Coronary artery (tissue), 2 donors: ENCODE results near the gene MAPK8IP2.

Experiments used
- DNase-seq: peaks from one replicate; pipeline ENCODE4 v3.0.0-alpha.2; 2017; ENCODE audit warnings: low spot score
- H3K27ac ChIP-seq, 2 donors: fragments of 200-600 bp; sonication (generic); one replicate each; pipeline ENCODE4 v1.5.1; 2016 to 2019
- H3K4me3 ChIP-seq: fragments of 200-600 bp; sonication (generic); 2 replicates; pipeline ENCODE4 v1.5.1; 2016; ENCODE audit warnings: mild to moderate bottlenecking, moderate library complexity
- TF ChIP-seq, protein P1 (sequence below): fragments of 200-600 bp; sonication (generic); IDR thresholded peaks from one replicate; pipeline ENCODE4 v1.5.1; 2019; ENCODE audit warnings: antibody characterized with exemption

MAPK8IP2 gene

DNA sequence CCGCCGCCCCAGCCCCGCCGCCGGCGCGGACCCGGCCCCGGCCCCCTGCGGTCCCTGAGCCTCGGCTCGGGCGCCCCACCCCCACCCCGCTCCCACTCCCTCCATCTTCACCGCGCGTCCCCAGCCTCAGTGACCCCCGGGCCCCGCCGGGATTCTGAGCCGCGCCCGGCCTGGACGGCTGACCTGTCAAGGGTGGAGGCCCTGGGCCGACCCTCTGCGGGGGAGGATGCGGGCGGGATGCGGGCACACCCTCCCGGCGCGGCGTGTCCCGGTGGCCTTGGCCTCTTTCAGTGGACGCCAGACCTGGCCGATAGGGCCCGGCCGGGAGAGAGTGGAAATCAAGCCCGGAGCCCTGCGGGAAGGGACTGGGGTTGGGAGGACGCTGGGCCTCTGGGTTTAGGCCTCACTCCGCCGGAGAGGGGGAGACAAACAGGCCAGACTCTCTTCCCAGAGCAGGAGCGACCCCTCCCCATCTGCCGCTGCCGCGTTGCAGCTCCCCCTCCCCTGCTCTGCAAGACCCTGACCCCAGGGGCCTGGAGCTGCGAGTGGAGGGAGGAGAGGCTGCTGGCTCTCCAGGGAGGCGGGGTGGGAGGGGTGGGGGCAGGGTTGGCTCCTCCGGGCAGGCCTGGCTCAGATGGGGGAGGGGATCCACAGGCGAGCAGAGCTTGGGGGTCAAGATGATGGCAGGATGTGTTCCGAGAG, 525 bp downstream of the MAPK8IP2 start:
- peak overlapping the region; percentile 67 for H3K4me3 ChIP-seq
- no peak overlapping the region for H3K27ac ChIP-seq
- TF ChIP-seq, protein P1, sequence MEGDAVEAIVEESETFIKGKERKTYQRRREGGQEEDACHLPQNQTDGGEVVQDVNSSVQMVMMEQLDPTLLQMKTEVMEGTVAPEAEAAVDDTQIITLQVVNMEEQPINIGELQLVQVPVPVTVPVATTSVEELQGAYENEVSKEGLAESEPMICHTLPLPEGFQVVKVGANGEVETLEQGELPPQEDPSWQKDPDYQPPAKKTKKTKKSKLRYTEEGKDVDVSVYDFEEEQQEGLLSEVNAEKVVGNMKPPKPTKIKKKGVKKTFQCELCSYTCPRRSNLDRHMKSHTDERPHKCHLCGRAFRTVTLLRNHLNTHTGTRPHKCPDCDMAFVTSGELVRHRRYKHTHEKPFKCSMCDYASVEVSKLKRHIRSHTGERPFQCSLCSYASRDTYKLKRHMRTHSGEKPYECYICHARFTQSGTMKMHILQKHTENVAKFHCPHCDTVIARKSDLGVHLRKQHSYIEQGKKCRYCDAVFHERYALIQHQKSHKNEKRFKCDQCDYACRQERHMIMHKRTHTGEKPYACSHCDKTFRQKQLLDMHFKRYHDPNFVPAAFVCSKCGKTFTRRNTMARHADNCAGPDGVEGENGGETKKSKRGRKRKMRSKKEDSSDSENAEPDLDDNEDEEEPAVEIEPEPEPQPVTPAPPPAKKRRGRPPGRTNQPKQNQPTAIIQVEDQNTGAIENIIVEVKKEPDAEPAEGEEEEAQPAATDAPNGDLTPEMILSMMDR, result no peak
- no peak for DNase-seq

DNA sequence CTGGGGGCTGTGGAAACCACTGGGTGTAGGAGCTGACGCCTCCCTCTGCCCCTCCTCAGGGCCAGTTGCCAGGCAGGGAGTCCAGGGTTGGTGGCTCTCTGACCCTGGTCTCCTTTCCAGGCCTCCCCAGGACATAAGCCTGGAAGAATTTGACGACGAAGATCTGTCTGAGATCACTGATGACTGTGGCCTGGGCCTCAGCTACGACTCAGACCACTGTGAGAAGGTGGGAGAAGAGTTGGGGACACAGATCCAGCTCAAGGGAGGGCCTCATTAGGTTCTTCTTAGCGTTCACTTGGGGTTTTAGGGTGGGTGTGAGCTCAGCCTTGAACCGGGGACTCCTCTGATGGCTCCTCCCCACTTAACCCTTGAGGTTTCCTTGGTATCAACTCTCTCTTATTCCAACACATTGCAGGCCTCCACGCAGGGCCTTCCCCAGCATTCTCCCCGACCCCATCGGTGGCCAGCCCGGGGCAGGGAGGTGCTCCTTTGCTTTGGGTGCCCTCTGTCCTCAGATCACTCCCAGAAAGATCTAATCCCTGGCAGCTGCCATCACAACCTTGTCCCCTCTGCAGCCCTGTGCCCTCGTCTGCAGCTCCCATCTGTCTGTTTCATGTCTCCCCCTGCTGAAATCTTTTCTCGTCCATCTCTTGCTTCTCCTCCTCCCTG, 1.2 kb downstream of the MAPK8IP2 start:
- Histone ChIP-seq H3K27ac (no peak overlapping the region), H3K4me3 (no peak overlapping the region)
- DNase-seq, result no peak
- TF ChIP-seq, protein P1, result no peak

DNA sequence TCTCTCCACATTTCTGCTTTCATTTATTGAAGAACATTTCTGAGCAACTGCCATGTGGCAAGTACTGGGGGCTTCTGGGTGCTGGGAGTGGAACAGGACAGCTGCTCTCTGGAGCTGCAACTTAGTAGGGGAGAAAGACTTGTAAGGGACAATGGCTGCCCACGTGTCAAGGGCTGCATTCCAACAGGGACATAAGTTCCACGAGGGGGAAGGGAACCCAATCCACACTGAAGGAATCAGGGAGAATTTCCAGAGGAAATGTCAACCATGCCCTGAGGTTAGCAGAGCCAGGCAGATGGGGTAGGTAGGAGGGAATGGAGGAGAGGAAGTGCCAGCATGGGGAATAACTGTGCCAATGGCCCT, 1.7 kb downstream of the MAPK8IP2 start:
- TF ChIP-seq, protein P1, result no peak
- Histone ChIP-seq H3K27ac (no peak overlapping the region), H3K4me3 (no peak overlapping the region)
- DNase-seq, result no peak

DNA sequence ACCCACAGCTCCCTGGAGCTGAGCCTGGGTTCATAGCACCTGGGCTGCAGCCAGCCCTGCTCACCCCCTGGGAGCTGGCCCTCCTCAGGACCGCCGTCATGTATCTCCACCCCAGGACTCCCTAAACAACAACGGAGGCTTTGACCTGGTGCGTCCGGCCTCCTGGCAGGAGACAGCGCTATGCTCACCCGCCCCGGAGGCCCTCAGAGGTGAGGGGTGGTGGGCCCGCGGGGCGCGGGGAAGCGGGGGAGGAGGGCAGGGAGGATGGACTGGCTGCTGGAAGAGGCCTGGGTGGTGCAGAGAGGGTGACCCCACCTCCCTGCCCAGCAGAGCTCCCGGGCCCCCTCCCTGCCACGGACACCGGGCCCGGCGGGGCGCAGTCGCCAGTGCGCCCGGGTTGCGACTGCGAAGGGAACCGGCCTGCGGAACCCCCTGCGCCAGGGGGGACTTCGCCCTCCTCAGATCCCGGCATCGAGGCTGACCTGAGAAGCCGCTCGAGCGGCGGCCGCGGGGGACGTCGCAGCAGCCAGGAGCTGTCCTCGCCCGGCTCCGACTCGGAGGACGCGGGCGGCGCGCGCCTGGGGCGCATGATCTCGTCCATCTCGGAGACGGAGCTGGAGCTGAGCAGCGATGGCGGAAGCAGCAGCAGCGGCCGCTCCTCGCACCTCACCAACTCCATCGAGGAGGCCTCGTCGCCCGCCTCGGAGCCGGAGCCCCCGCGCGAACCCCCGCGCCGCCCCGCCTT, 3.1 kb downstream of the MAPK8IP2 start:
- no peak overlapping the region for H3K4me3 ChIP-seq
- TF ChIP-seq, protein P1, result no peak
- no peak overlapping the region for H3K27ac ChIP-seq
- DNase-seq, result no peak

DNA sequence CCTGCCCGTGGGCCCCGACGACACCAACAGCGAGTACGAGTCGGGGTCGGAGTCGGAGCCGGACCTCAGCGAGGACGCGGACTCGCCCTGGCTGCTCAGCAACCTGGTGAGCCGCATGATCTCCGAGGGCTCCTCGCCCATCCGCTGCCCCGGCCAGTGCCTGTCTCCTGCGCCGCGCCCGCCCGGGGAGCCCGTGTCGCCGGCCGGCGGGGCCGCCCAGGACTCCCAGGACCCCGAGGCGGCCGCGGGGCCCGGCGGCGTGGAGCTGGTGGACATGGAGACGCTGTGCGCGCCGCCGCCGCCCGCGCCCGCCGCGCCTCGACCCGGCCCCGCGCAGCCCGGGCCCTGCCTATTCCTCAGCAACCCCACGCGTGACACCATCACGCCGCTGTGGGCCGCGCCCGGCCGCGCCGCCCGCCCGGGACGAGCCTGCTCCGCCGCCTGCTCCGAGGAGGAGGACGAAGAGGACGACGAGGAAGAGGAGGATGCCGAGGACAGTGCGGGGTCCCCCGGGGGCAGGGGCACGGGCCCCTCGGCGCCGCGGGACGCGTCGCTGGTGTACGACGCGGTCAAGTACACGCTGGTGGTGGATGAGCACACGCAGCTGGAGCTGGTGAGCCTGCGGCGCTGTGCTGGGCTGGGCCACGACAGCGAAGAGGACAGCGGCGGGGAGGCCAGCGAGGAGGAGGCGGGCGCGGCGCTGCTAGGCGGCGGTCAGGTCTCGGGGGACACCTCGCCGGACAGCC, 3.8 kb downstream of the MAPK8IP2 start:
- H3K4me3 ChIP-seq, result no peak overlapping the region
- DNase-seq, result no peak
- TF ChIP-seq, protein P1, result no peak
- H3K27ac ChIP-seq, result no peak overlapping the region

DNA sequence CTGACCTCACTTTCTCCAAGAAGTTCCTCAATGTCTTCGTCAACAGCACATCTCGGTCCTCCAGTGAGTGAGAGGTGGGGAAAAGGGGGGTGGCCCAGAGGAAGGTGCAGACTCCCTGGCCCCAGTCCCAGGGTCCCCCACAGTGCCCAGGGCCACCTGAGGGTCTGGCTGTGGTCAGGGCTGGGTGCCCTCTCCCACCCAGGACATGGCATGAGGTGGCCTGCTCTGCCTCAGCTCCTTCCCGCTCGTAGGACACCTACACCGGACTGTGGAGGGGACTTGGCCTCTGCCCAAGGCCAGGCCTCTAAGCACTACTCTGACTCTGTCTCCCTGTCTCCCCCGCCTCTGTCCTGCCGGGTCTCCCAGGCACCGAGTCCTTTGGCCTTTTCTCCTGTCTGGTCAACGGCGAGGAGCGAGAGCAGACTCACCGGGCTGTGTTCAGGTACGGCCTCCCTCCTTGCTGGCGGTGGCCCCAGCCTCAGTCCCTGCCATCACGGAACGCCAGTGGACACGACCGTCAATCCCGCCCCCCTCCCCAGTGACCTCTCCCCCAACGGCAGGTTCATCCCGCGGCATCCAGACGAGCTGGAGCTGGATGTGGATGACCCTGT, 4.5 kb downstream of the MAPK8IP2 start:
- H3K4me3 ChIP-seq, result no peak overlapping the region
- H3K27ac ChIP-seq, result no peak overlapping the region
- TF ChIP-seq, protein P1, result no peak
- DNase-seq, result no peak
